Esophagus squamous epithelium (tissue), 4 donors: ENCODE measurements around the gene LY6G6D.

Experiments used
- POLR2A ChIP-seq, 4 donors: fragments of 450-650 bp; IDR thresholded peaks; one replicate each; pipeline ENCODE4 v1.6.1; 2017; ENCODE audit warnings: antibody characterized with exemption in 4 of 4, mild to moderate bottlenecking in 4 of 4, moderate library complexity in 3 of 4
- TF ChIP-seq, protein P1 (sequence below), 6 experiments: fragments of 450-650 bp in 4 of 6; fragments of 200-600 bp in 2 of 6; sonication (generic) in 2 of 6; IDR thresholded peaks; one replicate each; pipeline ENCODE4 v1.5.1; 2016 to 2019; ENCODE audit warnings: antibody characterized with exemption in 6 of 6, mild to moderate bottlenecking in 4 of 6, moderate library complexity in 4 of 6

DNA sequence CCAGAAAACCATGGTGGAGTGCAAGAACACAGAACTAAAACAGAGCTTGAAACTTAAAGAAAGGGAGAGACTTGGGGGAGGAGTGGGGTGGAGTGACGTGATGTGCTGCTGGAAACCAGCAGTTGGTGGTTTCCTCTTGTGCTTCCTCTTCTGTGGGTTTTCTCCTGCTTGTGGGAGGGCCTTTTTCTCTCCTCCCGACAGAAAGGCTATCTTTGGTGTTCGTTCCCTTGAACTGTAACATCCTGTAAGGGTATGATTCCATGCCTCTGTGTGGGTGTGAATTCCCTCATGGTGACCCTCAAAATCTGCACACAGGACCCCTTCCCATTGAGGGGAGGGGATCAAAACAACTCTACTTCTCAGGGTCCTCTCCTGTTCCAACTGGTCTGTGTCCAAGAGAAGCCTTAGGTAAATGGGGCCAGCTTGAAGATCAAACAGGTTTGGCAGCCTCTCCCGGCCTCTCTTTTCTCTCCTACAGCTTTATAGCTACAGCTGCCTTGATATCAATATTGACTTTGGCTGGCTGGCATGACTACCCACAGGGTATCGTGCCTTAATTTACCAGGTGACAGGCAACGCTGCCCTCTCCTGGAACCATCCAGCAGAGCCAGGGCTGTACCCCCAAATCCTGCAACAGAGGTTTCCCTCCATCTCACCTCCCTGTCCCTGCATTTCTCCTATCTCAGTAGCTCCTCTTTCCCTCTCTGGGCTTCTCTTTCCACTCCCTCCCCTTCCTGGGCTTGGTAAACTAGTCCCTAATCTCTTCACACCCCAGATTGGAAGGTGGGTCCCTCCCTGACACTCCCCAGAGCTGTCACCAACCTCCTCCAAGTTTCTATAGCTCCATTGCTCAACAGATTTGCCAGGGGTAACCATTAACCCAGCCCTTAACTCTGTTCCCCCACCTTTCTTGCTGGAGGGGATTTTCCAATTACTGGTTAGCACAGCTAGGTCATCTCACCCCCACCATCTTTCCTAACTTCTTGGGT lies 23.1 kb downstream of the LY6G6D start:
- TF ChIP-seq POLR2A (IDR thresholded peaks at IDR 0.05) = peak in 2 of 4 donors; percentile 34 to 55
- TF ChIP-seq, protein P1, sequence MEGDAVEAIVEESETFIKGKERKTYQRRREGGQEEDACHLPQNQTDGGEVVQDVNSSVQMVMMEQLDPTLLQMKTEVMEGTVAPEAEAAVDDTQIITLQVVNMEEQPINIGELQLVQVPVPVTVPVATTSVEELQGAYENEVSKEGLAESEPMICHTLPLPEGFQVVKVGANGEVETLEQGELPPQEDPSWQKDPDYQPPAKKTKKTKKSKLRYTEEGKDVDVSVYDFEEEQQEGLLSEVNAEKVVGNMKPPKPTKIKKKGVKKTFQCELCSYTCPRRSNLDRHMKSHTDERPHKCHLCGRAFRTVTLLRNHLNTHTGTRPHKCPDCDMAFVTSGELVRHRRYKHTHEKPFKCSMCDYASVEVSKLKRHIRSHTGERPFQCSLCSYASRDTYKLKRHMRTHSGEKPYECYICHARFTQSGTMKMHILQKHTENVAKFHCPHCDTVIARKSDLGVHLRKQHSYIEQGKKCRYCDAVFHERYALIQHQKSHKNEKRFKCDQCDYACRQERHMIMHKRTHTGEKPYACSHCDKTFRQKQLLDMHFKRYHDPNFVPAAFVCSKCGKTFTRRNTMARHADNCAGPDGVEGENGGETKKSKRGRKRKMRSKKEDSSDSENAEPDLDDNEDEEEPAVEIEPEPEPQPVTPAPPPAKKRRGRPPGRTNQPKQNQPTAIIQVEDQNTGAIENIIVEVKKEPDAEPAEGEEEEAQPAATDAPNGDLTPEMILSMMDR (IDR thresholded peaks at IDR 0.05) = peak in 4 of 6 experiments; percentile 21 to 38 (median 30)
